ENCODE data around the gene TBP. TPM values are rescaled to one million over a fixed set of nuclear protein-coding genes. Genes with fewer than 3 reads are reported as not detected.

TBP gene
- total RNA-seq, result 16.3 TPM

DNA sequence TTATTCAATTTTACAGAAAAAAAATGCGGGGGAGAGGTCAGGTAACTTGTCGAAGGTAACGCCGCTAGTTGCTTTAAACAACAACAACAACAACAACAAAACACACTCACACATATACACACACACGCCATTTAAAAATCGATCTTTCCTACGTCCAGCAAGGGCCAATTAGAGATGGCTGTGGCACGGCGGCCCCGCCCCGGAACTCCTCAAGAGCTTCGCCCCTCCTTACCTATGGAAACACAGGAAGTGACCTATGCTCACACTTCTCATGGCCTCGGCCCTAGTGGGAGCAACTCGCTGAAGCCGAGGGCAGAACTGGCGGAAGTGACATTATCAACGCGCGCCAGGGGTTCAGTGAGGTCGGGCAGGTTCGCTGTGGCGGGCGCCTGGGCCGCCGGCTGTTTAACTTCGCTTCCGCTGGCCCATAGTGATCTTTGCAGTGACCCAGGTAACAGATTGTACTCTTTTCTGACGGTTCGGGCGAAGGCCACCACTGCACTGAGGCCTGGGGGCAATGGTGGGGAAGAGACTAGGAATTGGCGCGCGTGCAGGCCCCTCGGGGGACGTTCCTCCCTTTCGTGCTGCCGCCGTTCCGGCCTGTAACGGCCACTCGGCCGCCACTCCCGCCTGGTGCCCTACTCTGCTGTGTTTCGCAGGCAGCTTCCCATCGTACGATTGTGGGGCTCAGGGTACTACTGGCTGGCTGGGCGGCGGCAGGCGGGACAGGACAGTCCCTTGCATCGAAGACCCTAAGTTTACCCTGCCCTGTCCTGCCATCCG is at the start of gene TBP:
Gene TBP, plus strand, starts transcription at position 357 of the 783 bp plus-strand sequence. CDS start 2,661 bp downstream, outside the sequence.

DNA sequence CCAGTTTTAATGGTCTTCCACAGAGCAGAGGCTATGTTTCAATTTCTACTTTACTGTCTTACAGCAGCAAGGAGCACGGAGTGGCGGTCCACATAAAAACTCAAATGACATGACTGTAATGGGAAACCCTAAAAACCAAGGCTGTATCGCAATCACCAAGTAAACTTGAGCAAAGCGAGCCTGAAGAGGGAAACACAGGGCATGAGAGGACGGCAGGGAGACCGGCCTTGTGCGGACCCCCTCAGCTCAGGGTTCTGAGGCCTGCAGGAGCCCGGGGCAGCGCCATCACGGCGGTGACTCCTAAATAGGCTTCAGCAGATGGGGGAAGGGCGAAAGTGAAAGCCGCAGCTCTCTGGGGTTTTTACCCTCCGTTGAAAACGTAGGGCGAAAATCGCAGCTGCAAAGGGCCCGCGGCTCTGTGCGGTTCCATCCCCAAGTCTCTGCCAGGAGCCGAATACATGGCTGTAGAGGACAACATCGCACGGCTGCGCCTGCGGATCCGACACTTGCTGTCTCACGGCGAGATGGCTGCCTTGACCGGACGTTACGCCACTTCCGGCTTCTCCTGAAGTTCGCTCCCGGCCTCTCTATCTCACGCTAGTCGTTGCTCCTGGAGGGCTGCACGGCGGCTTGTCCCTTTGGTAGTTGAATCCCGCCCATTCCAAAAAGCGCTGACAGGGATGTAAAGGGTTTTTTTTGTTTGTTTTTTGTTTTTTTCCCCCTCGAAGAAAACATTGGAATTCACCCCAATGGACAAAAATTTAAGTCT is 1.2 kb upstream of the TBP start, which contains the start of gene PSMB1:
Gene PSMB1, minus strand, starts transcription at position 543 of the 769 bp plus-strand sequence. Its CDS starts 65 bp downstream, at position 478.

DNA sequence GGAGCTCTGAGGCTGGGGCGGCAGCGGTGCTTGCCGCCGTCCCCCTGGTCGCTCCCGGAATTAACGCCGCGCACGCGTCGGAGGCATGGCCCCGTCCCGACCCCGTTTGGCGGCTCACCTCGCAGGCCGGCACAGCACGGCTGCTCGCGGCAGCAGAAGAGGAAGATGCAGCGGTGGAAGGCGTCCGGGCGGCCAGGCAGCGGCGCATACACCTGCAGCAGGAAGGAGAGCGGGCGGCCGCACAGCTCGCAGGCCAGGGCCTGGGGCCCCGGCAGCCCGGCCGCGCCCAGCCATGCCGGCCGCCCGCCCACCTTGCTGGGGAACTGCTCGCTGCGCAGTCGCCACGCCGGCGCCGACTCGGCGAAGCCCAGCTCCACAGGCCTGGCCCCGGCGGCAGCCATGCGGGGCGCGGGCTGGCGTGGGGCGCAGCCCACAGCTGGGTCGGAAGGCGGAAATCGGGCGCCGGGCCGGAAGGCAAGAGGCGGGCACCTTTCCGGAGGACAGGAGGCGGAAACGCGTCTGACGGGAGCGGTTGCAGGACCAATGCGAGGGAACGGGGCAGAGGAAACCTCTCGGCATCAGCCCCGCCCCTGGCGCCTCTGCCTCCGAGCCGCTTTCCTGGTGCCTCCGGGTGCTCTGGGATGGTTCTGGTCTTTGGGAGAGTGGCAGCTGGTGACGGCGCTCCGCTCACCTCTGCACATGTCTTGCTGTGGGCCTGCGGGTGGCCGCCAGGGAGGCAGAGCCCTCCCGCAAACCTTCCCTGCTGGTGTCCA is 30.2 kb downstream of the TBP start, which contains the start of gene PDCD2:
Gene PDCD2, minus strand, starts transcription at position 457 of the 773 bp plus-strand sequence. Its CDS starts 56 bp downstream, at position 401.

Other genes starting within 250 kb of the TBP start
- gene FAM120B, start 247.6 kb upstream of the TBP start, total RNA-seq, result 32.9 TPM
- gene PSMB1, start 1.1 kb upstream of the TBP start, total RNA-seq, result 140 TPM
- gene PDCD2, start 30.3 kb downstream of the TBP start, total RNA-seq, result 35.2 TPM